GM03348 (cell line): ENCODE results near the gene MPV17L2.
"Not testable (repeated sequence)": the region's sequence is repeated elsewhere in the genome, so short reads cannot be mapped to it uniquely, and the experiment has no call there.

Experiments
- DNase-seq: peaks from one replicate; pipeline ENCODE4 v3.0.0; 2012; ENCODE audit warnings: low spot score

Gene MPV17L2

GRCh38 chr19:18193388-18194180, 566 bp downstream of the MPV17L2 start:
- DNase-seq: no peak

DNA sequence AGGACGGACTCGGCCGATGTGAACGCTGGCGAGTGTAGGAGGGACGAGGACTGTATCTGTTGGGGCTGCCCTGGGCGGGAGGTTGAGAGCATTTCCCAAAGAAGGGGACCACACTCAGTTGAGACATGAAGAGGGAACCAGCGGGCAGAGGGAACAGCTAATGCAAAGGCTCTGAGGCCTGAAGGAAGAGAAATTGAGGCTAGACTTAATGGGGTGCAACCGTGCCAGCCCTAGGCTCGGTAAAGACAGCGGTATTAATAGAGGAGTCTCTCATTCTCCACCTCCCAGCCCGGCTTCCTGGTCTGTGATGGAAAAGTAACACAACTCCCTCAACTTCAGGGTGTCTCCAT, 1.1 kb downstream of the MPV17L2 start:
- no peak for DNase-seq

- peak; percentile 75 for DNase-seq
Measured at GRCh38 chr19:18194554-18195238, 1.7 kb downstream of the MPV17L2 start.

DNA sequence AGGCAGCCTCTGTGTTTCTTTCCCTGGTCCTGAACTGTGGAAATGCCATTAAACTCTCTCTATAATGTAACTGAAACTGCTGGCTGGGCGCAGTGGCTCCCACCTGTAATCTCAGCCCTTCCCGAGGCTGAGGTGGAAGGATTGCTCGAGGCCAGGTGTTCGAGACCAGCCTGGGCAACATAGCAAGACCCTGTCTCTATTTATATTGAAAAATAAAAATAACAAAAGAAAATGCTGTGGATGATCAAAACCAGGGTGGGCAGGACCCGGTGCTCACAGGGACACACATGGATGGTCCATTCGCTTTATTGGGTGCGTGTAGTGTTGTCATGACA, 3.5 kb downstream of the MPV17L2 start:
- DNase-seq: no peak

DNA sequence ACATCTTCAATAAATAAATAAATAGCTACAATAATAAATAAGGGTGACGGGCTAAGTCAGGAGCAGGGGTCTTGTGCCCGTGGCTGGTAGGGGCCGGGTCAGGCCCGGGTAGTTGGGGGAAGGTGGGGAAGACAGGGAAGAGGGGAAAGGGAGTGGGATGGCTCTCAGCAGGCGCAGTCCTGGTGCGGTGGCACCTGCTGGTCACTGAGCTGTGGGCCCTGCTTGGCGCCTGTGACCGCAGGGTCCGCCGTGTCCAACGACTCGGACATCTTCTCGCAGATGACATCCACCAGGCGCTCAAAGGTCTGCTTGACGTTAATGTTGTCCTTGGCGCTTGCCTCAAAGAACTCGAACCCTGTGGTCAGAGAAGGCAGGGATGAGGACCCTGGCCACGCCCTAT, 4.3 kb downstream of the MPV17L2 start:
- no peak for DNase-seq

GRCh38 chr19:18197941-18198340, 4.9 kb downstream of the MPV17L2 start:
- no peak for DNase-seq

GRCh38 chr19:18198374-18198773, 5.4 kb downstream of the MPV17L2 start:
- DNase-seq: no peak

GRCh38 chr19:18202397-18202777, 9.4 kb downstream of the MPV17L2 start:
- DNase-seq: no peak

DNA sequence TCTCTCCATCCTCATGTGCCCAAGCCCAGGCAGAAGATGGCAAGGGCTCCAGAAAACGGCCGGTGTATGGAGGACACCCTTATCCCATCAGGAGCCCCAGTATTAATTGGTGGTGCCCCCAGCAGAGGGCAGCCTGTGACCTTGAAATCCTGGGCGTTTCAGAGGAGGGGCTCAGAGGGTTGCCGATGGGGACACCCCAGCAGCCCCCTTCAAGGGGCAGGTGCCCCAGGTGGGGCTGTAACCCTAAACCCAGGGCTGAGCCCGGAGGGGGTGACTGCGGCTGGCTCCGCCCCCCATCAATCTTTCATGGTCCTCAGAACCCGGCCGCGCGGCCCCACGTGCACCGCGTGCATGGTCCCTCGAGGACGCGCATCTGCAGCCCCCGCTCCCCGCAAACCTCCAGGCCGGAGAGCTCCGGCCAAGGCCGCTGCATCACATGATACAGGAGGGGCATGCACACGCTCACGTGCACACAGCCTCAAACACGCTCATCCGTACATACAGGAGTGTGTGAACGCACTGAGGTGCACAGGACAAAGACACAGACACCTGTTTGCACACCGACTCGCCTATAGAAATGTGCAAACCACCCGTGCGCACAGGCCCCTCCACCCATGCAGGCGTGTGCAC, 9.9 kb downstream of the MPV17L2 start:
- DNase-seq: no peak

- no peak for DNase-seq
Measured at GRCh38 chr19:18203408-18203862, 10.4 kb downstream of the MPV17L2 start.

GRCh38 chr19:18203863-18204393, 10.9 kb downstream of the MPV17L2 start, which contains the start of gene RAB3A:
Gene RAB3A, minus strand, starts transcription at chr19:18204042. Its CDS starts 1,302 bp downstream, at chr19:18202740.
- DNase-seq: peak; percentile 98

- no peak for DNase-seq
Measured at GRCh38 chr19:18204394-18205199, 11.6 kb downstream of the MPV17L2 start.

GRCh38 chr19:18205200-18205892, 12.3 kb downstream of the MPV17L2 start:
- DNase-seq: peak; percentile 80

DNA sequence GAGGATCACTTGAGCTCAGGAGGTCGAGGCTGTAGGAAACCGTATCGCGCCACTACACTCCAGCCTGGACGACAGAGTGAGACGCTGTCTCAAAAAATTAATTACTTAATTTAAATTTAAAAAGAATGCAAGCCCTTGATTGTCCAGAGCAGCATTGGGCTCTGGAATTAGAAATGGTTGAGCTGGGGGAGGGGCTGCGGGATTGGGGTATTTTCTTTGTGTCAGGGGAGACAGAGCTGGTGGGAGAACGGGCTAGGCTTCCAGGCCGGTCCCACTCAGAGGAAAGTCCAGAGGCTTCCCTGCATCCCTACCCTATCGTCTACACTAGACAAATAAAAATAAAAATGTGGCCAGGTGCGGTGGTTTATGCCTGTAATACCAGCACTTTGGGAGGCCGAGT, 13.0 kb downstream of the MPV17L2 start:
- no peak for DNase-seq

DNA sequence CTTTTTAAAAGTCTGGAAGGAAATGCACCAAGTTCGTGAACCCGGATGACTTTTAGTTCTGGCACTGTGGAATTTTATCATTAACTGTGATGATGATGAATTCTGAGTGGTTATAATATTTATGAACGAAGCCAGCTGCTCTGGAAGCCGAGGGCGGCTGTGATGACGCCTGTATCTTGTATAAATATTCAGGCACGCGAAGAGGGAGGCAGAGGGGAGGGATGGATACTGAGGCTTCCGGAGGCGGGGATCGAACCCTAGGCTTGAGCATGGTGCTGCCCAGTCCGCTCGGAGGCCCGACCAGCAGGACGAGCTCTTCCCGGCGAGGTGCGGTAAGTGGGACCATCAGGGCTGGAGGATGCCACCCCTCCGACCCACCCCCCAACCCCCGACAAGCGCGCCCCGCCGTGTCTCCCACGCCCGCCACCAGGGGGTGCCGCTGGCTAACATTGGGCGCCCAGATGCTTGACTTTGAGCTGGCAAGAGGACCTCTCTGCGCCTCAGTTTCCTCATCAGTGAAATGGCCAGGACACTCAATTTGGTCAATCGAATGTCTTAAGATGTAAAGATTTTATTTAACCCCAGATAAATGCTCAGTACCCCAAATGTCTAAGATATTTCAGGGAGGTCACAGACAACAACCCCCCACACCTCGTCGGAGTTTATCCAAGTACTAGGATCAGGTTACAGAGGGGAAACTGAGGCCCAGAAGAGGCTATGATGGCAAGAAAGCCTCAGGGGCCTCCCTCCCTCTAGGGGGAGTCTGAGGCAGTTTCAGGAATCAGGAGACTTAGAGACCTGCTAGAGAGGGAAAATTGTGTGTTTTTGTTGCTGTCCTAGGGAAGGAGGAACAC, 15.3 kb downstream of the MPV17L2 start:
- DNase-seq: peak; percentile 72

DNA sequence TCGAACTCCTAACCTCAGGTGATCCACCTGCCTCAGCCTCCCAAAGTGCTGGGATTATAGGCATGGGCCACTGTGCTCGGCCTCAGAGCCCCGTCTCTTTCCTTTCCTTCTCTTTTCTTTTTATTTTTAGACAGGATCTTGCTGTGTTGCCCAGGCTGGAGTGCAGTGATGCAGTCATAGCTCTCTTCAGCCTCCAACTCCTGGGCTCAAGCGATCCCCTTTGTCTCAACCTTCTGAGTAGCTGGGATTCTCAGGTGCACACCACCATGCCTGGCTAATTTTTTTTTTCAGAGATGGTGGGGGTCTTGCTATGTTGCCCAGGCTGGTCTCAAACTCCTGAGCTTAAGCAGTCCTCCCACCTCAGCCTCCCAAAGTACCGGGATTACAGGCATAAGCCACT, 16.9 kb downstream of the MPV17L2 start:
- DNase-seq: not testable (repeated sequence)

DNA sequence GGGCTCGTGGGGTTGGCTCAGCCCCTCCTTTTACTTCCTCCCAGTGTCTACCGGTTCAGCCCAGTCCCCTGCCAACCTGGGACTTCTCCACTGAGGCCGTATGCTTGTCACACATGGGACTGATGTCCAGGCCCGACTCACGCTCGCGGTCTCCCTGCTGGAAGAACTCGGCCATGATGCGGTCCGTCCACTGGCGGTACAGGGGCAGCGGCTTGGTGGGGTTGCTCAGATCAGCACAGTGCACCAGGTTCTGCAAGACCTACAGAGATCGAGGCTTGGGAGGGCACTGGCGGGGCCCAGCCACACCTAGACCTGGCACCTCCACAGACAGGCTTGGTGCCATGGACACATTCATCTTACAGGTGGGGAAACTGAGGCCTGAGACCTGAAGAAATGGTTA, 18.7 kb downstream of the MPV17L2 start:
- no peak for DNase-seq

DNA sequence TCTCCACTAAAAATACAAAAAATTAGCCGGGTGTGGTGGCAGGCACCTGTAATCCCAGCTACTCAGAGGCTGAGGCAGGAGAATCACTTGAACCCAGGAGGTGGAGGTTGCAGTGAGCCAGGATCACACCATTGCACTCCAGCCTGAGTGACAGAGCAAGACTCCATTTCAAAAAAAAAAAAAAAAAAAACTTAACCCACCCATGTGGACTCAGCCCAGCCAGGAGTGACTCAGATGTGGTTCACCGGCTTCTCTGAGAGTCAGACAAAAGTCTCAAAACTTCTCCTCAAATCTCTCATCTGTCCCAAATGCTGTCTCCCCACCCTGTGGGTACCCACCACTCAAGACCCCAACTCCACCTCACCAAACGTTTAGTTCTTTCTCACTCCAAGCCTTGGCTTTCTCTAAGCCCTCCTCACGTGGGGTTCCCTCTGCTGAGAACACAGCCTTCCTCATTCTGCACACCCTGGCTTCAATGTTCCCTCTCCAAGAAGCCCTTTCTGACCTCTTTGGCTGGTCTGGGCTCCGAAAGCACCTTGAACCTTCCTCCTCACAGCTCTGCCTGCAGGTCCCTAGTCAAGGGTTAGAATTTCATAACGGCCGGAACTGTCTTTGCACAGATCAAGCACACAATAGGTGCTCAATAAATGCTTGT, 21.9 kb downstream of the MPV17L2 start:
- DNase-seq: peak; percentile 69

DNA sequence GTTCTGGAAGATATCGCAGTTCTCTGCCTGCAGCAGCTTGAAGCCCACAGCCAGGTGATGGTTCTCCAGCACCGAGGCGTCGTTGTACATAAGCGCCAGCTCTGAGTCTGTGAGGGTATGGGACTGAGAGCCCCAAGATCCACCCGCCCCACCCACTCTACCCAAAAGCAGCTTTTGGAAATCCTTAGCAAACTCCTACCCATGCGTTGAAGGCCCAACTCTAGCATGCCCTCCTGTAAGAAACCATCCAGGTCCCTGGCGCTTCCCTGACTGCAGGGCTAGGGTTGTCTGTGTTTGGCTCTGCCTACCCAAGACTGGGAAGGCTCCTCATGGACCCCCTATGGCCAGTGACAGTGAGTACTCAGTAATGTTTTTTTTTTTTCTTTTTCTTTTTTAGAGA, 23.8 kb downstream of the MPV17L2 start:
- no peak for DNase-seq

GRCh38 chr19:18218159-18218558, 25.1 kb downstream of the MPV17L2 start:
- DNase-seq: no peak
